ENCODE data around the gene G6PC2. TPM values are rescaled to one million over a fixed set of nuclear protein-coding genes. Genes with fewer than 3 reads are reported as not detected.
A peak's percentile ranks its signal among the peaks of the same experiment; 100 is the strongest.

The G6PC2 gene
- total RNA-seq, 1 donor, result not detected

DNA sequence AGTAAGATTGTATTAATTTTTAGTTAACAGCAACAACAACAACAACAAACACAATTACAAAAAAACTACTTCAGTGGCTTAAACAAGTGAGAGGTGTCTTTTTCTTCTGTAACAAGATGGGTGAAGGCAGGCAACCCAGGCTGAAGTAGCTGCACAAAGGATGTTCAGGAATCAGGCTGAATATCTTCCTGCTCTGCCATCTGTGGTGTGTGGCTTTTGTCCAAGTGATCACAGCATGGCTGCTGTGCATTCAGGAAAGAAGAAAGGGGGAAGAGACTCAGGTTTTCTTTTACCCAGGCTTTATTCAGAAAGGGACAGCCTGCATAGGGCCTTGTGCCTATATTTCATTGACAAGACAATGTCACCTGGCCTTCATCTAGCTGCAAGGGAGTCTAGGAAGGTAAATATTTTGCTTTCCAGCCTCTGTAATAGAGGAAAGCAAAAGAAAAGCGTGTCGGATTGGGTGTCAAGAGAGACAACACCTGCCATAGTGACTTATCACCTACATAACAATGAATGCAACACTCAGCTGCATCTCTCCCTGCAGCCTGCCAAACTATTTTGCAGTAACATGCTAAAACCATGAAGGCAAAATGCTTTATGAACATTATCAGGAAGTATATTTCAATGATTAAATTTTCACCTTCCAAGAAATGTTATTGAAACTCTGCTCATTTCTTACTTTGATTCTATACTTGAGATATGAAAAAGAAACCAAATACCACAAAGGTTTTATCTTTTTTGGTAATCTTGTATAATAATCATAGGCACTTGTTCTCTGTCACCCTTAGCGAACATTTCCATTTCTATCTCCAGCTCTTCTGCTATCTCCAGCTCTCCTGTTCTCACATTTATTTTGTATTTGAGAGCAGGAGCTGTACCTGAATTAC, 14.6 kb downstream of the G6PC2 start:
- TF ChIP-seq, protein P1, sequence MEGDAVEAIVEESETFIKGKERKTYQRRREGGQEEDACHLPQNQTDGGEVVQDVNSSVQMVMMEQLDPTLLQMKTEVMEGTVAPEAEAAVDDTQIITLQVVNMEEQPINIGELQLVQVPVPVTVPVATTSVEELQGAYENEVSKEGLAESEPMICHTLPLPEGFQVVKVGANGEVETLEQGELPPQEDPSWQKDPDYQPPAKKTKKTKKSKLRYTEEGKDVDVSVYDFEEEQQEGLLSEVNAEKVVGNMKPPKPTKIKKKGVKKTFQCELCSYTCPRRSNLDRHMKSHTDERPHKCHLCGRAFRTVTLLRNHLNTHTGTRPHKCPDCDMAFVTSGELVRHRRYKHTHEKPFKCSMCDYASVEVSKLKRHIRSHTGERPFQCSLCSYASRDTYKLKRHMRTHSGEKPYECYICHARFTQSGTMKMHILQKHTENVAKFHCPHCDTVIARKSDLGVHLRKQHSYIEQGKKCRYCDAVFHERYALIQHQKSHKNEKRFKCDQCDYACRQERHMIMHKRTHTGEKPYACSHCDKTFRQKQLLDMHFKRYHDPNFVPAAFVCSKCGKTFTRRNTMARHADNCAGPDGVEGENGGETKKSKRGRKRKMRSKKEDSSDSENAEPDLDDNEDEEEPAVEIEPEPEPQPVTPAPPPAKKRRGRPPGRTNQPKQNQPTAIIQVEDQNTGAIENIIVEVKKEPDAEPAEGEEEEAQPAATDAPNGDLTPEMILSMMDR (IDR thresholded peaks at IDR 0.05; ENCODE audit: insufficient read depth, low read depth, low read length), result no peak
- no peak overlapping the region for H3K4me3 ChIP-seq (ENCODE audit: low read depth, low read length)
- no peak for DNase-seq (ENCODE audit: low read depth)

GRCh38 chr2:168916331-168916675, 15.2 kb downstream of the G6PC2 start:
- no peak overlapping the region for H3K4me3 ChIP-seq (ENCODE audit: low read depth, low read length)
- TF ChIP-seq, protein P1 (IDR thresholded peaks at IDR 0.05; ENCODE audit: insufficient read depth, low read depth, low read length), result no peak
- DNase-seq (ENCODE audit: low read depth), result no peak

DNA sequence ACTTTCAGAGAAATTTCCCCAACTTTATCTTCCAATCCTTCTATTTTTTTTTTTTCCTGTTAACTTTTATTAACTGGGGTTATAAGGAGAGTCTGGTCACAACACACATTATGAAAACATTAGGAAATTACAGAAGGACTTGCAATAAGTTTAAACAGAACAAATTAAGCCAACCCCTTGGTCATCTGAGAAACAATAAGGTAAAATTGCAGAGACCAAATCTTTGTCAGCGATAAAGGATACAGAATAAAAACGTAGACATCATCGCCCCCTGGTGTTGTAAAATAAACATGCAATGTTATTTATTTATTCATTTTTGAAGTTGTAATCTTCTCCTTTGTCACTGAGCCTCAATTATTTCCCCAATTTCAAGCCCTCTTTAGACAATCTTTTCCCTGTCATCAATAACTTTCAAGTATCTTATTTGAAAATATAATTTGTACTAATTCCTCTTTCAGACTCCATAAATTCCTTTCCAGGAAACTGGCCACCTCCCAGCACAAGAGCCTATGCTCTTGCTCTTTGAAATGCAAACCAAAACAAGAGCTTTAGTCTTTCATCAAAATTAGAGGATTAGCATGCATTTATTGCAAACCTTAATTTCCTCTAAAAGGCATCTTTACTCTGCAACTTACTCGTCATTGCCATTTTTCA, 19.5 kb downstream of the G6PC2 start:
- H3K4me3 ChIP-seq (ENCODE audit: low read depth, low read length), result no peak overlapping the region
- DNase-seq (ENCODE audit: low read depth), result peak; percentile 43
- TF ChIP-seq, protein P1 (IDR thresholded peaks at IDR 0.05; ENCODE audit: insufficient read depth, low read depth, low read length), result peak; percentile 52

DNA sequence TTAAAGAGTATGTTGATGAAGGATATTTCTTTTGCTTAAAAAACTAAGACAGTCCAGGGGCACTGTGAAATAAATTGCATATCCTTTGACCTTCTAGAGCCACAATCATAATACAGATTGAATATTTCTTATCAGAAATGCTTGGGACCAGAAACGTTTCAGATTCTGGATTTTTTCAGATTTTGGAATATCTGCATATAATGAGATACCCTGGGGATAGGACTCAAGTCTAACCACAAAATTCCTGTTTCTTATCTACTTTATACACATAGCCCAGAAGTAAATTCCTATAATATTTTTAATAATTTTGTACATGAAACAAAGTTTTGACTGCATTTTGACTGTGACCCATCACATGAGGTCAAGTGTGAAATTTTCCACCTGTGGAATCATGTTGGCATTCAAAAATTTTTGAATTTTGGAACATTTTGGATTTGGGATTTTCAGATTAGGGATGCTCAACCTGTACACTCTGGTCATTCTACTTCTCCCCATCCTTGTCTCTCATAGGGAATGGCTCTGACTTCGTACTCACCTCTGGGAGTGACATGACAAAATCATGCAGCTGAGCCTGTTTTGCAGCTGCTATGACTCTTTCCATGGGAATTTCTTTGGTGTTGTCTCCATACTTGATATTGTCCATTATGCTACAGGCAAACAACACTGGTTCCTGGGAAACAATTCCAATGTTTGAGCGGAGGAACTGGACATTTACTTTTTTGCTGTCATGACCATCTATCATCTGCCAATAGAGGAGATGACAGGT, 25.7 kb downstream of the G6PC2 start:
- TF ChIP-seq, protein P1 (IDR thresholded peaks at IDR 0.05; ENCODE audit: insufficient read depth, low read depth, low read length), result no peak
- DNase-seq (ENCODE audit: low read depth), result no peak
- no peak overlapping the region for H3K4me3 ChIP-seq (ENCODE audit: low read depth, low read length)

DNA sequence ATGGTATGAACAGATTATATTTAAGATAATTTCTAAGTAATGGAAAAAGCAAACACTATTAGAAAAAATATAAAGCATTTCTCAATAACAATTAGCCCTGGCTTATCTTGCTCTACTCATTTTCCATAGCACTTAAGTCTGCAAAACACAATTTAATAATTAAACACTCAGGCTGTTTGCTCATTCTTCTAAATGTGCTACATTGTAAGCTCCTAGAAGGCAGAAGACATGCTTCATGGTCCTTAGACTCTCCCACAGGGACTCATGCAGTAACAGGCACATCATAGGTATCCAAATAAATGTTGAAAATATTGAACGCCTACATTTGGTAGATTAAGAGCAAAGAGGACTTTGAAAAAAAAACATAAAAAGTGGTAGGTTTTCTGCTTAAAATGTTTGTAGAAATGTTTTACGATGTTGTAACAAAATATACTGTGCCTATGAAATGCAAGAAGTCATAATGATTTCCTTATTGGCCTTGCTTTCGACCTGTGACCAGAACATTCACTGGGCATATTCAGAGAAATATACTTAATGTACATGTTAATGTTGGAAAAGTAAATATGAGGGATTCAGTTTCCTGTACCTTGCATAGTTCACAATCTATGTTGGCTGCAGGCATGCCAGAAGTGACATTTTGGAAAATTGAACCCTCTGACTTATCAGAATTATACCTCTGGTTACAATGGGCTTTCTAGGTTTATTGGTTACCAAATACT, 27.2 kb downstream of the G6PC2 start:
- H3K4me3 ChIP-seq (ENCODE audit: low read depth, low read length), result no peak overlapping the region
- TF ChIP-seq, protein P1 (IDR thresholded peaks at IDR 0.05; ENCODE audit: insufficient read depth, low read depth, low read length), result no peak
- no peak for DNase-seq (ENCODE audit: low read depth)

DNA sequence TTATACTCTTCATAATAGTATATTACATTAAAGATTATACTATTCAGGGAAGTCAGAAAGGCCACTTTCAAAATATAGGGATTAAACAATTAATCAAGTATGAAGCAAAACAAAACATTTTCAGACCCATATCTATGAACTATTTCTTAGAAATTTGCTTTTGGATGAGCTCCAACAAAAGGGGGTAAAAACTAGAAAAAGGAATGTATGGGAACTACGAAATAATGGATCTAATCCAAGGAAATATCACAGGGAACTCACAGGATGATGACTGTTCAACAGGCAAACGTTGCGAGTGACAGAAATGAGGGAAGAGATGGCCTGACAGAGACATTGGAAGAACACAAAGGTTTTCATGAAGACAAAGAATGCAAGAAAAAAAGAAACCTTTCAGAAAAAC, 27.9 kb downstream of the G6PC2 start:
- H3K4me3 ChIP-seq (ENCODE audit: low read depth, low read length), result no peak overlapping the region
- DNase-seq (ENCODE audit: low read depth), result no peak
- TF ChIP-seq, protein P1 (IDR thresholded peaks at IDR 0.05; ENCODE audit: insufficient read depth, low read depth, low read length), result no peak
